GM18858 (cell line): ENCODE data around the gene TLE1.
"Not testable (repeated sequence)": the region's sequence is repeated elsewhere in the genome, so short reads cannot be mapped to it uniquely, and the experiment has no call there.

Experiments used
- ATAC-seq: cut with Tn5 transposase; IDR thresholded peaks from one replicate; pipeline ENCODE4 v1.9.1; 2021; ENCODE audit not compliant: unreplicated experiment

The TLE1 gene

GRCh38 chr9:81653240-81653639 is 36.1 kb downstream of the TLE1 start:
- no peak for ATAC-seq

DNA sequence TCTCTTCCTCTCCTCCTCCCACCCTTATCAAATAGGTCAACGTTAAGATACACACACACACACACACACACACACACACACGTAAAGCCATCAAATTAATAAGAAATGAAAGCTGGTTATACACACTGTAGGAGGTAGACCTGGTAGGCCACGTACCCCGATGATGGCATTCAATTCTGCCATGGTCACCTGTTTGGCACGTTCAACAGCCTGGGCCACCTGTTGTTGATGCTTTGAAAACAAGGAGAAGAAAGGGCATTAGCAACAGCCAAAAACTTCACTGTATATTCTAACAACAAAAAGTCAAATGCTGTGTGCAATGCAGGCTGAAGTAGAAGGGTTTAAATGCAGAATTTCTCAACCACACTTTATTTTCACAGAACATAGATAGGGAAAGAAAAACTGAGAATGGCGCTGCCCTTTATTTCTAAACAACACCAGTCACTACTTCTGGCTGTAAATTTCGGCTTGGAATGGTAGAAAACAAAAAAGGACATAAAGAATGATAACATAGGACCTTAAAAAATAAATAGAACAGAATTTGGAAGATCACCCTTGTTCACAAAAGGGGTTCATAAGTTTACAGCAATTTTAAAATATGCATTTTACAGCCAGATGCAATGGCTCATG is 37.2 kb downstream of the TLE1 start:
- ATAC-seq = no peak

GRCh38 chr9:81650586-81651515 is 38.5 kb downstream of the TLE1 start:
- no peak for ATAC-seq

- no peak for ATAC-seq
Measured at GRCh38 chr9:81649475-81650240, 39.7 kb downstream of the TLE1 start.

GRCh38 chr9:81648891-81649290 is 40.5 kb downstream of the TLE1 start:
- ATAC-seq = no peak

GRCh38 chr9:81646337-81646736 is 43.0 kb downstream of the TLE1 start:
- ATAC-seq = no peak

DNA sequence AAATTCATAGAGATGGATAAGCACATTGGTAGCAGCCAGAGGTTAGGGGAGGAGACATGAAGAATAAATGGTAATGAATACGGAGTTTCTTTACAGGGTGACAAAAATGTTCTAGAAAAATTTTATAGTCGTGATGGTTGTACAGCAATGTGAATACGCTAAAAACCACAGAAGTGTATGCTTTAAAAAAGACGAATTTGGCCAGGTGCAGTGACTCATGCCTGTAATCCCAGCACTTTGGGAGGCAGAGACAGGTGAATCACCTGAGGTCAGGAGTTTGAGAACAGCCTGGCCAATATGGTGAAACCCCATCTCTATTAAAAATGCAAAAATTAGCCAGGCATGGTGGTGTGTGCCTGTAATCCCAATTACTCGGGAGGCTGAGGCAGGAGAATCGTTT is 44.8 kb downstream of the TLE1 start:
- not testable (repeated sequence) for ATAC-seq

GRCh38 chr9:81637276-81637675 is 52.1 kb downstream of the TLE1 start:
- no peak for ATAC-seq

DNA sequence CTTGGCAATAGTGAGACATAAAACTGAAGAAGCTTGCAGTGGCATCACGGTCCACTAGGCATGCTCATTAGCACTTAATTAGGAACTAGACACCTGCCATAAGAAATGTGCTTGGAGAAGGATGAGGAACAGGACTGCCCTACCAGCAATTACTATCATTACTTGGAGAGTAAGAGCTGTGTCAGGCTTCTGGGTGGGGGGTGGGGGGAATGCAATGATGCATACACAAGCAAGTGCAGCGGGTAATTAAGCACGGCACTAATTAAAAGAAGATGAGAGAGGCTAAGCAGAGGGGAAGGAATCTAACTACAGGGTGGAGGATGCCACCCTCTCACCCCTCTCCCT is 53.1 kb downstream of the TLE1 start:
- ATAC-seq = no peak

DNA sequence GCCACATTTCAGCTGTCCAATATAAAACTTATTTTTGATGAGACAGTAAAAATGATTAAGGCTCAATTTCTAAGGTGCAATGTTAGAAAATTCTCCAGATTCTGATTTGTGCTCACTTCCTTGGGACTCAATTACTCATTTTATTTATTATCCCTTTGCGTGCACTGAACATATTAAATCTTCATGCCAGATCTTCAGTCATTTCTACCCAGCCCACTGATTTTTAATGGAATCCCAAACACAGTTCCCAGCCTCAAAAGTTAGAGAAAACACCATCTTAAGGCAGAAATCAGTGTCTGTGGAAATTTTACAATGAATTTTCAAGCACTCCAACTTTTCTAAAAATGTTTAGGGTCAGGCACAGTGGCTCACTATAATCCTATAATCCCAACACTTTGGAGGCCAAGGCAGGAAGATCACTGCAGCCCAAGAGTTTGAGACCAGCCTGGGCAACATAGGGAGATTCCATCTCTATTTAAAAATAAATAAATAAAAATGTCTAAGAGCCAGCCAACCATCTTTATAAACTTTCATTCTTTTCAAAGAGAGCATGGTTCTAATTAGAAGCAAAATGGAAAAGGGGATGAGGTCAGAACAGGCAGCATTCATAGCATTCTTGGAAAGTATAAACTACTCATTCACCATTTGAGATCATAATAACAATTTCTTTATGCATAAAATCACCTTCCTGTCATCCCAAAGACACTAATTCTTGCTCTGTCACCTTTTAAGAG is 53.7 kb downstream of the TLE1 start:
- ATAC-seq = no peak

DNA sequence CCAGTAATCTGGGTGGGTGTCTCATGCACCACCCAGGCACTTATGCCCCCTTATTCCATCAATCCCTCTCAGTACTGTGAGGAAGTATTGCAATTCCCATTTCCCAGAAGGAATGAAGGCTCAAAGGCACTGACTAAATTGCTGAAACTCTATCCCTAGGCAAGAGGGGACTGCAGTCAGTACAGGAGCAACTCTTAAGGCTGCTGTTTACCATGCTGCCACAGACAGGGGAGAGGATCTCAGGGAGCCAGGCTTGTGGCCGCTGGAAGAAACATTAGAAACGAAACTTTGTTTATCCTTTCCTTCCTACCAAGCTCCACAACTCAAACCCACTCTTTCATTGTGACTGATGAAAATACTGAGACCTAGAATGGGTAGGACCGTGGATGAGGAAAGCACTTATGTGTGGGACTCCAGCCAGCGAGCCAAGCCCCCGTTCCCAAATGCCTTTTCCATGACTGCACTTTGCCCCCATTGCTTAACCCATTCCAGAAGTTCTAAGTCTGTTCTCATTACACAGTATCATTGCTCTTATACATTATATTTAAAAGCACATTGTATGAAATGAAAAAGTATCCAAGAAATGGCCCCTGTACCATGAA is 54.3 kb downstream of the TLE1 start:
- no peak for ATAC-seq

- no peak for ATAC-seq
Measured at GRCh38 chr9:81633952-81634854, 55.1 kb downstream of the TLE1 start.

GRCh38 chr9:81632599-81632998 is 56.7 kb downstream of the TLE1 start:
- no peak for ATAC-seq

DNA sequence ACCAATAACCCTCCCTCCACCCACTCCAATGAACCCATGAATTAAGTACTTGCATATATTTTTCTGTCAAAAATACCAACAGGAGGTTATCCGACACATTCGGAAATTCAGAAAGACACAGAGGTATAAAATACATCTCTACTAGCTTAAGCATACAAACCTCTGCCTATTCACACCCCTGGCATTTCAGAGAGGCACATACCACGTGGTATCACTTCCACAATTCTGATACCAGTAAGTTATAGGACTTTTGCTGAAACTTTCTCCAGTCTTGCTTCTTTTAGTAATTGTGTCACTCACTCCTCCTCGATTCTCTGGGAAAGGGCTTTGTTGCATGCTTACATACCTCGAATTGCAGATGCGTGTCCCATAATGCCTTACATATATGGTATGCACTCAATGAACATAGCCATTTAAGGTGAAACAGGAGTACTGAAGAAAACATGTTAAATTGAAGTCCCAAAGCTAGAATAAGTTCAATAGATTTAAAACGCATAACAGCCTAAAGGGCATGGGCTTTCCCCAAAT is 58.1 kb downstream of the TLE1 start:
- no peak for ATAC-seq

- no peak for ATAC-seq
Measured at GRCh38 chr9:81629440-81629839, 59.9 kb downstream of the TLE1 start.

DNA sequence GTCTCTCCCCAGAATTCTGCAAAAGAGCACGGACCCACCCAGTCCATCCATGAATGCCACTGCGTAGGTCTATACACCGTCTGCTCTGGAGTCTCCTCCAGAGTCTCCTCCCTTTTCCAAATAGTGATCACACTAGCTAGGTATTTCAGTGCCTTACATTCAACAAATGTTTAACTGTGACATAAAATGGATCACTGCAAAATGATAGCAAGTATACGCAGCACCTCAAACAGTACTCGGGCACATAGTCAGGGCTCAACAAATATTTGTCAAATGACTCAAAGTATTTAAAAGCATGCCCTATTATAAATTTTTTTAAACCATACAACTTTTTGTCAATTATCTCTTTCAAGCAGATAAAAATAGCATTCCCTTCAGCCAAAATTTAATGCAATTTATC is 60.5 kb downstream of the TLE1 start:
- no peak for ATAC-seq

DNA sequence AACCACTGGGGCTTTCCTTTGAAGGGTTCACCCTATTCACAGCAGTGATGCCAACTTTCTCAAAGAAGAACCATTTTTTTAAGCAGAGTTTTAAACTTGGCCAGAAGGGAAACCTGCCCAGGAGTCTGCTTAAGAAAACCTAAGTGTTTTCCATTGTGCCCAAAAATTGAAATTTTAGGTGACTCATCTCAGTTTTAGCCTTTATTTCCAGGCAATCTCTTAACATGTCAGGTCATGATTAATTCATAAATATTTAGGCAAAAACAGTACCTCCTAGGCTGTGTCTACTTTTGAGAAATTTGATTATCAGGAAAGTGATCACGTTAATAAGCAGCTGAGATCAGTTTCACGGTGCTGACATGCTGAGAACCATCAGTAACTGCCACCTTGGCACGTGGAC is 61.9 kb downstream of the TLE1 start:
- no peak for ATAC-seq

DNA sequence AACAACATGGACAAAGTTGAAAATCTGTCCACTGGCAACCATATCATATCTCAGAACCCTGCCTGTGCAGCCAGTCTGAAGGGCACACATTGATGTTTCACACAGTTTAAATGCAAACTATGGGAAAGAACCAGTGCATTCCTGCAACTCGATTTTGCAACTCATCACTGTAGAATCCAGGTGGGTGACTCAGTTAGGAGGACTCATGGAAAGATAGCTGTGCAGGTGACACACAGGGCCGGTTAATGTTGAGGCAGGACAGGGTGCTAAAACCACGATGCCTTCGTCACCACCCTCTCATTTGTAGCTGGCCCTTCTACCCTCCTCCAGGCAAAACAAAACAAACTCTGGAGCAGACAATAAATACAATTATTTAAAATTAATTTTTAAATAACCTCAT is 62.8 kb downstream of the TLE1 start:
- no peak for ATAC-seq

DNA sequence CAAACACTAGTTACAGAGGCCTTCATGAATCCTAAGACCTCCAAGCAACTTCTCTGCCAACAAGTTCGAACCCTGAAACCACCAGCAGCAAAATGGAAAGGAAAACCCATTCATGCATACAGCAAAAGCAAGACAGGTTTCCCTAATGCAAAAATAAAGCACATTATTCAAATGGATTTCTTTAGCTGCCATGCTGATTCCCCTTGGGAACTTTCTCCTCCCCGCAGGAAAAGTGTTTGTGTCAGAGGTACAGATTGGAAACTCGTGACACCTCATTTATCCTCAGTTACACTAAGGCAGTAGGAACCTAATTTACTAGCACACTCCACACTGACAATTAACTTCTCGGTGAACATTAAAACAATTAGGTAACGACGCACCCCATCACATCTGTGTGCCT is 63.4 kb downstream of the TLE1 start:
- no peak for ATAC-seq
